LoVo (cell line): ENCODE data around the gene PFN3.

Experiments
- DNase-seq: peaks from one replicate; pipeline ENCODE4 v3.0.0-alpha.2; 2016; ENCODE audit warnings: low spot score

PFN3 gene

GRCh38 chr5:177359860-177360259 lies 40.6 kb downstream of the PFN3 start:
- DNase-seq: no peak

DNA sequence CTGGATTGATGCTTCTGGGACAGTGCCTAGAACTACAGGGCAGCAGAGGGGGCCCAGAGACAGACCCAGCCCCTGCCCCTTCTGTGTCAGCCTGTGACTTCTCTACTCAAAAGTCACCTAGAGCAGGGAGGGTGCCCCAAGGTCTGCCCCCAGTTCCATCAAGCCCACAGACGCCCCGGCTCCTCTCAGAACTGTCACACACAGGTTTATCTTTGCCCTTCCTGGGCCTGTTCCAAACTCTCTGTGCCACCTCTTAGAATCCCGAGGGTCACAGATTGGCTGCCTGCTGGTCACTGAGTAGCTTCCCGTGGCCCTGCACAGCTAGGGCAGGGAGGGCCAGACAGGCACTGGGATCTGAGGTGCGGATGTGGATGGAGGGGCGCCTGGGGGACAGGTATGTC lies 41.0 kb downstream of the PFN3 start:
- no peak for DNase-seq

GRCh38 chr5:177358370-177358819 lies 42.1 kb downstream of the PFN3 start:
- no peak for DNase-seq

DNA sequence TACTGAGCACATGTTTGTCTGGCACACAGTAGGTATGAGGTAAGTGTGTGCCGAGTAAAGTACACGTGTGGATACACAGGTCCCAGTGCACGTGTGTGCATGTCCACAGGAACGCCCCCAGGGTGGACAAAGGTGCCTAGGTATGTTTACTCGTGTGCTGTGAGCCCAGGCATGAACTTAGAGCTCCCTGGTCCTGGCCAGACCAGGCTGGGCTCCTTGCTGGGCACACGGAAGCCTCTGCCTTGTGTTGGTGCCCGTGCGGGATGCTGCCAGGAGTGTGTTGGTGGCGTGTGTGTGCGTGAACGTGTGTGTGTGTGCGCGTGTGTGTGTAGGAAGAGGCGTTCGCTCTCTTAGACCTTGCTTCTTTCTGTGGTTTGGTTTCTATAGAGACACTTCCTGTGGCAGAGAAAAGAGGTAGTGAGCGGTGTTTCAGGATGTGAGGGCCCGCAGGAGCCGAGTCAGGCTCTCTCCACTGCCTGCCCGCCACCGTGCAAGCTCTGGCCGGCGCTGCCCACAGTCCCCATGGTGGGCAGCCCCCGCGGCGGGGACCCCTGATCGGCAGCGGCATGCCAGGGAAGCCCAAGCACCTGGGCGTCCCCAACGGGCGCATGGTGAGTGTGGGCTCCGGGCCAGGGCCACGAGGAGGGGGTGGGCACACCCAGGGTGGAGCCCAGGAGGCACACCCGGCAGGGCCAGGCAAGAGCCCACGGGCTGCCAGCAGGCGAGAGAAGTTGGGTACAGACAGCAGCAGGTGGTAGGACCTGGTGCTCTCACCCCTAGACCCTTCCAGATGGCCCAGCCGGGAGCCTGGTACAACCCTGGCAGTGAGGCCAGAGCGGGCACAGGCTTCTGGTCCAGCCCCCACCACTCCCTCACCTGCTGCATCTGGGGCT lies 42.8 kb downstream of the PFN3 start, which contains the start of gene RGS14:
RGS14 (plus strand) TSS at position 466 of the 893 bp plus-strand sequence; CDS start at position 567, 101 bp downstream.
- DNase-seq: no peak

GRCh38 chr5:177357146-177357458 lies 43.4 kb downstream of the PFN3 start:
- DNase-seq: no peak

DNA sequence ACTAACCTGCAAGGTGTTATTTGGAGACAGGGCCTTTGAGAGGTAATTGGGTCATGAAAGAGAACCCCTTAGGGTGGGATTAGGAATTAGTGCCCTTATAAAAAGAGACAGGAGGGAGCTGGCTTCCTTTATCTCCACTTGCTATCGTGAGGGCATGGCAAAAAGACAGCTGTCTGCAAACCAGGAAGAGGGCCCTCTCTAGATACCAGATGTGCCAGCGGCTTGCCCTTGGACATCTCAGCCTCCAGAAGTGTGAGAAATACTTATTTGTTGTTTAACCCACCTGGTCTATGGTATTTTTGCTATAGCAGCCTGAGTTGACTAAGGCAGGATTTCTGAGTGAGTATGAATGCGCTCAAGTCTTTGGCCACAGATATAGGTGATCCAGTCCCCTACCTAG lies 43.7 kb downstream of the PFN3 start:
- no peak for DNase-seq

- no peak for DNase-seq
Measured at GRCh38 chr5:177355868-177356168, 44.6 kb downstream of the PFN3 start.

DNA sequence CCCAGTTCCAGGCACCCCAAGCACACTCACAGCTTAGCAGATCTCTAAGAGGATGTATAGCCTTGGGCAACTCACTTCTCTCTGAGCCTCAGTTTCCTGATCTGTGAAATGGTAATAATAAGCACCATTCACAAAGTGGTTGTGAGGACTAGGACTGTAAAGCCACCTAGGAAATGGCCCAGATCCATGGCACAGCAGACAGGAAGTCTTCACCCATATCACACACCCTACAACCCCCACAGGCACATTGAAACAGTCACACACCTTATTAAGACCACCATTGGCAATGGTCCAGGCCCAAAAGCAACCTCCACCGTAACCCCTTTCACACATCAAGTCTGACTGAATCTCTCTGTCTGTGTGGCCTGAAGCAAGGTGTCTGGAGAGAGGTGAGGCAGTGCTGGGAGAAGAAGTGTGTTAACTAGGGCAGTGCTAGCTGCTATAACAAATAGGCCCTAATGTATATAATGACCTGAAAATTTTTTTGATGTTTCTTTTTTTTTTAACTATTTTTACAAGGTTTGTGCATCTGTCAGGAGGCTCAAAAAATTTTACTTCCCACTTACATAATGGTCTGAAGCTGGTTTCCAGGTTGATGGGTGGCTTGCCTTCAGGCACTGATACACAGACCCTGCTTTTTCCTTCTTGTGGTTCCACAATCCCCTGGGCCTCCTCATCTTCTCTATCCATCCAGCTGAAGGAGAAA lies 45.1 kb downstream of the PFN3 start:
- DNase-seq: no peak

DNA sequence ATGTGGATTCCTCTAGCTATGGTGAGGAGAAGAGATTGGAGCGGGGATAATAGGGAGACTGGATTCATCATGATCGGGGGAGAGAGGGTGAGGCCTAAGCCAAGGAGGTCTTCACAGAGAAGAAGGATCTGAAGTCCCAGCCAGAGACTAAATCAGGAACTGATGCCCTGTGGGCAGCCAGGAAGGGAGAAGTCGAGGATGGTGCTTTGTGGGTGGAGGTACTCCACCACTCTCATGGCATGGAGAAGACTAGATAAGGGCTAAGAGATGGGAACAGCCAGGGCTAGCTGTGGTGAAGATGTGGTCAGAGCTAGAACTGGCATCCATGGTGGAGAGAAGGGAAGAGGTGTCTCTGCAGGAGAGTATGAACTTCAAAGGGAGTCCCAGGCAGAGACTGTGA lies 45.8 kb downstream of the PFN3 start:
- no peak for DNase-seq

DNA sequence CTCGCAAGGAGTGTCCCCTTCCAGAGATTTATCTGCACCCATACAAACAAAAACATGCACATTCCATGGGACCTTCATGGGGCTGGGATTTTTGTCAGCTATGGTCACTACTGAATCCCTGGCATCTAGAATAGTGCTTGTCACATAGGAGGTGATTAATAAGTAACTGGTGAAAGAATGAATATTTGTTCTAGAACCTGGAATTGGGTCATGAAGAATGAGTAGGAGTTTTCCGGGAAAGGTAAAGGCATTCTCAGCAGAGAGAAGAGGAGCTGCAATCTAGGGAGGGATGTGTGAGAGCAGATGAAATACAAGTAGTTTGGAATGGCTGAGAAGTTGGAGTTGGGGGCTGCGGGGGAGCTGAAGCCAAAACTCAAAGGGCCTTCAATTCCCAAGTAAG lies 46.2 kb downstream of the PFN3 start:
- no peak for DNase-seq

- no peak for DNase-seq
Measured at GRCh38 chr5:177353093-177353492, 47.4 kb downstream of the PFN3 start.

DNA sequence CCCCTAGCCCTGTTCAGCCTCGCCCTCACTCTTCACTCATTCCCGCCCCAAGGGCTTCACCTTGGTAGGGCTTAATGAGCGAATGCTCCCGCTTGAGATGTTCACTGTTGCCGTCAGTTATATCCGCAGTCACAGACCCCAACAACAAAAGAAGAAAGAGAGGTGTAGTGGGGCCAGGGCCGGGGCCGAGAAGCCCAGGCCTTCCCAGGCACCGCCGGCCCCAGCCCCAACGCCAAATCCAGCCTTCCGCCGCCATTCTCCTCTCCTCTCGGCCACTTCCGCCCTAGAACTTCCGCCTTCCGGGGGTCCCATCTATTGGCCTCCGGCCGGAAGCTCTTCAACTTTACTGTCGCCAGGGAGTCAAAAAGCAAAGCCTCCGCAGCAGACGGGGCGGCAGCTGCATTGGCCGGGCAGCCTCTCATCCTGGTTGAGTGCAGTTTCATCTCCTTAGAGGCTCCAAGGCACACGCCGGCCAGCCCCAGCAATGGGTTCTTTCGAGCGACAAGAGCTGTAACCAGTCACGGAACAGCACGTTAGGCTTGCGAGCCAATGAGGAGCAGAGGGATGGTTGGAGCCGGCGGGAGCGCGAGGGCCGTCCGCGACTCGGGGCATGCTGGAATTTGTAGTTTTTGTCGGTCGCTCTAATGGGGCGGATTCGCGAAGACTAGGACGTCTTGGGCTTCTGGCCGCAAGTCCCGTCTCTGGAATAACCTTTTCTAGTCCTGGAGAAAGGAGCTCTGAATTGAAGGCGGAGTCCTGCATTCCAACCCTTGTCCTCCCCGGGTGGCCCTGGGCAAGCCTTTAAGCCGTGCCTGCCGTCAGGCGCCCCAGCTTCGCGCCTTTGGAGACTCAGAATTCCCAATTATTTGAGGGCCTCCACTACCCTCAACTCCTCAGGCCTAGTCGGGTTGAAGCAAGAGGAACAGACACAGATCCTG lies 48.8 kb downstream of the PFN3 start, which contains the start of gene LMAN2:
LMAN2 (minus strand) TSS at position 277 of the 938 bp plus-strand sequence; CDS start at position 256, 21 bp downstream.
- DNase-seq: peak; percentile 95

DNA sequence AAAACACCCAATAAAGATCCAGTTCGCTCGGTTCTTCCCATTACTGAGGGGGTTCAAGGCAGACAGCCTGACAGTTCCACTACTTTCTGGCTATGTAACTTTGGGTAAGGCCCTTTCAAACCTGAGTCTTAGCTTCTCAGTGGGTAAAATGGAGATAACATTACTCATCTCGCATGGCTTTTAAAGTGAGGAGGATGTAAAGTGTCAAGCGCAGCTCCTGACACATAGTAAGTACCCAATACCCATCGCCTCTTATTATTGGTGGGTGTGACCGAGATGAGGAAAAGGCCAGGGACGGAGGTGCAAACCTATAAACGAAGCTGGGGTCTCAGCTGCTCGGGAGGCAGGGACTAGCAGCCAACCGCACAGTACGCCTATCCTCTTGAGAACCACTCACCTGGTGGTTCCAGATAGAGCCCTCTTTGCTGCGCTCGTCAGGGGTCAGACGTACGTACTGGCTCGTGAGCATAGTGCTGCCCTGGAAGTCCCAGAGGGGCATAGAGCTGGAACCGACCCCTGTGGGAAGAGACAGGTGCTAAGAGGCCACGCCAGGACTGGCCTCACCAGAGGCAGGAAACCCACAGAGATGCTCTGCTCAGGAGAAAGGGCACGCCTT lies 49.6 kb downstream of the PFN3 start:
- no peak for DNase-seq
